Loucy (cell line): Measurements from ENCODE around the gene FXR1.

Experiments
- CTCF ChIP-seq: fragments of 200-600 bp; sonication (generic); conservative IDR thresholded peaks from 2 replicates; pipeline ENCODE4 v1.5.1; 2014; ENCODE audit warnings: mild to moderate bottlenecking, antibody characterized with exemption, low read length
- EZH2phosphoT487 ChIP-seq: fragments of 200-600 bp; IDR thresholded peaks from 2 replicates; pipeline ENCODE4 v1.6.1; 2018; ENCODE audit warnings: antibody characterized with exemption, mild to moderate bottlenecking, moderate library complexity, borderline replicate concordance

GRCh38 chr3:180959691-180960090 is 47.2 kb downstream of the FXR1 start:
- TF ChIP-seq CTCF (no peak), EZH2phosphoT487 (no peak)
